ENCODE results near the gene GRM7. TPM values are rescaled to one million over a fixed set of nuclear protein-coding genes. Genes with fewer than 3 reads are reported as not detected.

Gene GRM7
- total and polyA plus RNA-seq, 2 experiments from 2014 or later, result 0.40 TPM; not detected in 1

- H3K9me2 ChIP-seq (ENCODE audit: insufficient read depth), result no peaks in the 10 kb centered on the region
- Mint-ChIP-seq H3K36me3 (ENCODE audit: low read depth) (peaks cover 5% of the 10 kb centered on the region), H3K27me3 (ENCODE audit: insufficient read depth, low read depth, poor library complexity) (no peaks in the 10 kb centered on the region), H3K4me3 (no peak overlapping the region), H3K4me1 (peaks cover 7% of the 10 kb centered on the region; the same call in 2 of the 3 replicates), H3K9me3 (peaks cover 79% of the 10 kb centered on the region), H3K27ac (no peak overlapping the region)
- 0 out of 2 replicates have a peak, but pooled peaks cover 4% of the 10 kb centered on the region for H3K4me1 ChIP-seq (ENCODE audit: insufficient read depth)
- no peaks in the 10 kb centered on the region for H3F3A ChIP-seq (replicated peaks; ENCODE audit: low read depth)
- no peak for ATAC-seq
- H4K20me1 ChIP-seq (replicated peaks; ENCODE audit: insufficient read depth), result no peaks in the 10 kb centered on the region
- no peak overlapping the region for H3K4me2 ChIP-seq
- no peaks in the 10 kb centered on the region for H3K79me2 ChIP-seq (replicated peaks; ENCODE audit: insufficient read depth)
- H3K27ac ChIP-seq (ENCODE audit: low read depth), result no peak overlapping the region
- H3K27me3 ChIP-seq (ENCODE audit: insufficient read depth), result no peaks in the 10 kb centered on the region
- TF ChIP-seq ZNF331 (CRISPR knock-in tag; IDR thresholded peaks at IDR 0.05; ENCODE audit: low read depth) (no peak), POLR2AphosphoS5 (IDR thresholded peaks at IDR 0.05; ENCODE audit: low read depth) (no peak), STAT1 (IDR thresholded peaks at IDR 0.05; ENCODE audit: unreplicated experiment) (no peak), JUNB (IDR thresholded peaks at IDR 0.05; ENCODE audit: unreplicated experiment) (no peak), ETS1 (IDR thresholded peaks at IDR 0.05) (no peak), ZNF114 (CRISPR knock-in tag; IDR thresholded peaks at IDR 0.05) (no peak), ZNF462 (CRISPR knock-in tag; IDR thresholded peaks at IDR 0.05) (no peak), CREB1 (CRISPR knock-in tag; IDR thresholded peaks at IDR 0.05; ENCODE audit: low read depth) (no peak), REST (IDR thresholded peaks at IDR 0.05; ENCODE audit: unreplicated experiment) (no peak), NANOG (IDR thresholded peaks at IDR 0.05; ENCODE audit: borderline replicate concordance) (no peak)
- no peak for DNase-seq (ENCODE audit: low spot score)
- 0 out of 2 replicates have a peak, but pooled peaks cover 5% of the 10 kb centered on the region for H3K36me3 ChIP-seq (ENCODE audit: insufficient read depth)
- H3K4me3 ChIP-seq, result no peak overlapping the region
- no peak overlapping the region for H2AFZ ChIP-seq
These were observed 402.7 kb downstream of the GRM7 start for GRCh38 chr3:7263347-7264195.
